GM18858 (cell line): ENCODE measurements around the gene PCARE.

ENCODE experiments used
- ATAC-seq: cut with Tn5 transposase; IDR thresholded peaks from one replicate; pipeline ENCODE4 v1.9.1; 2021; ENCODE audit not compliant: unreplicated experiment

Gene PCARE

GRCh38 chr2:29040552-29040951, 33.8 kb downstream of the PCARE start:
- ATAC-seq: no peak

GRCh38 chr2:29039718-29040480, 34.4 kb downstream of the PCARE start:
- ATAC-seq: no peak

GRCh38 chr2:29035016-29035745, 39.1 kb downstream of the PCARE start:
- no peak for ATAC-seq

- no peak for ATAC-seq
Observed at GRCh38 chr2:29033656-29034055, 40.7 kb downstream of the PCARE start.

GRCh38 chr2:29033172-29033571, 41.2 kb downstream of the PCARE start:
- no peak for ATAC-seq

GRCh38 chr2:29032189-29032588, 42.1 kb downstream of the PCARE start:
- ATAC-seq: no peak

- no peak for ATAC-seq
Observed at GRCh38 chr2:29031046-29031445, 43.3 kb downstream of the PCARE start.

GRCh38 chr2:29025711-29026110, 48.6 kb downstream of the PCARE start:
- ATAC-seq: no peak

- no peak for ATAC-seq
Observed at GRCh38 chr2:29024882-29025430, 49.4 kb downstream of the PCARE start.

GRCh38 chr2:29023188-29023587, 51.1 kb downstream of the PCARE start:
- no peak for ATAC-seq

GRCh38 chr2:29022679-29023078, 51.6 kb downstream of the PCARE start:
- no peak for ATAC-seq

- no peak for ATAC-seq
Observed at GRCh38 chr2:29021886-29022285, 52.4 kb downstream of the PCARE start.

- no peak for ATAC-seq
Observed at GRCh38 chr2:29017716-29018435, 56.4 kb downstream of the PCARE start.

GRCh38 chr2:29016504-29016903, 57.8 kb downstream of the PCARE start:
- no peak for ATAC-seq

- ATAC-seq: no peak
Observed at GRCh38 chr2:29015701-29016470, 58.4 kb downstream of the PCARE start.

GRCh38 chr2:29014811-29015421, 59.4 kb downstream of the PCARE start:
- peak; percentile 56 for ATAC-seq

- no peak for ATAC-seq
Observed at GRCh38 chr2:29014331-29014730, 60.0 kb downstream of the PCARE start.

- no peak for ATAC-seq
Observed at GRCh38 chr2:29013057-29013780, 61.1 kb downstream of the PCARE start.

GRCh38 chr2:29012211-29012681, 62.1 kb downstream of the PCARE start:
- ATAC-seq: no peak
